GM19035 (cell line): ENCODE results near the gene TCTN1.
"Not testable (repeated sequence)": the region's sequence is repeated elsewhere in the genome, so short reads cannot be mapped to it uniquely, and the experiment has no call there.

Source experiments
- ATAC-seq: cut with Tn5 transposase; IDR thresholded peaks from one replicate; pipeline ENCODE4 v1.9.1; 2021; ENCODE audit not compliant: unreplicated experiment

The TCTN1 gene

GRCh38 chr12:110637869-110638441 lies 24.0 kb downstream of the TCTN1 start:
- no peak for ATAC-seq

GRCh38 chr12:110638796-110639195 lies 24.9 kb downstream of the TCTN1 start:
- ATAC-seq: no peak

GRCh38 chr12:110639336-110640141 lies 25.6 kb downstream of the TCTN1 start:
- ATAC-seq: no peak

DNA sequence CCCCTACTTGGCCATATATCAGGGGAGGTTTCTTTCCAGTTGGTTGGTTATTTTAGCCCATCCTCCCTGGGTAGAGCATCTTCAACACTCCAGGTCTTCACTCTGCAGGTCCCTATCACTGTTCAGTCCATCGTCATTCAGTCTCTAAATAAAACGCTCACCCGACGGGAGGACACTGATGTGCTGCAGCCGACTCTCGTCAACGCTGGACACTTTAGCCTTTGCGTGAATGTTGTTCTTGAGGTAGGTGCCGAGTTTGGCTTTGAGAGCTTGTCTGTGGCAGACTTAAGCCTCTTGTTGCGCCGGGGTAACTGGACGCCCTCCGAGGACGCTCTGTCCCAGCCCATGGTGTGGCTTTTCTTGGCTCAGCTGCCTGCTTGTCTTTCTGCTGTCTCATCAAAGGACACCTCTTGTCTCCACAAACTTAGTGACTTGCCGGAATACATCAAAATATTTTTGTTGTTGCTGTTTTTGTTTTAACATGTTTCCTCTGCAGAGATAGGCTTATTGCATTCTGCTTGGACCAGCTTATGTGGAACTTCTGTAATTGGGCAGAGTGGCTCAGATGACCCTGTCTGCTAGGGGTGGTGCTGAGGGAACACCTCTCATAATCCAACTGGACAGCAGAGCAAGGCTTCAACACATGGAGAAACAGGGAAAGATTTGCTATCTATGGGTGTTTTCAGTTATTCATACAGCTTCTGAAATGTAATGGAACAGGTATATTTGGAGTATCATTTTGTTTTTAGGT lies 26.5 kb downstream of the TCTN1 start:
- ATAC-seq: no peak

DNA sequence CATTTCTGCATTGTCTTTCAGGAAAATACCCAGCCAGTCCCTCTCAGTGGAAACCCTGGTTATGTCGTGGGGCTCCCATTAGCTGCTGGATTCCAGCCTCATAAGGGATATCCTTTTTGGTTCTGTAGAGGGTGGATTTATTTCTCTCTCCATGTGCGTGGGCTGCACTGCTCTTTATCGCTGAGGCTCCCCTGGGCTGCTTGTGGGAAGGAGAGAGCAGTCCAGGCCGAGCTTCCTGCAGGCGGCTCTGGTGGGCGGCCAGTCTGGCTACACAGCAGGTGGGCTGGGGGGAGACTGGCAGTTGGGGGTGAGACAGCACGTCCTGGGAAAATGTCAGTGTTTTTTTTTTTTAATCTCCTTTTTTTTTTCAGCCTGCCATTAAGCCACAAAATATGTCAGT lies 27.6 kb downstream of the TCTN1 start:
- ATAC-seq: no peak

DNA sequence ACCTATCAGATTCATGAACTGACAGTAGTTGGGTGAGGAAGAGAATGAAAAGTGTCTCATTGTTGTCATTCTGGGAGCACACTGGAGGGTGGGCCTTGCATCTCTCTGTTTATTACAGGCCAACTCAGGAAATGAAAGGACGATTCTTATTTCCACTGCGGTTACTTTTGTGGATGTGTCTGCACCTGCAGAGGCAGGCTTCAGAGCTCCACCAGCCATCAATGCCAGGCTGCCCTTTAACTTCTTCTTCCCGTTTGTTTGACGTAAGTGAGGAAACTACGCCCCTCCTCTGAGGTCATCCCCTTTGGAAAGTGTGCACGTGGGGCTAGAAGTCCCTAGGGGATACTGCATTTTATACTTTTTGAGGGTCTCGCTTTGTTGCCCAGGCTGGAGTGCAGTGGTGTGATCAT lies 33.7 kb downstream of the TCTN1 start:
- no peak for ATAC-seq

DNA sequence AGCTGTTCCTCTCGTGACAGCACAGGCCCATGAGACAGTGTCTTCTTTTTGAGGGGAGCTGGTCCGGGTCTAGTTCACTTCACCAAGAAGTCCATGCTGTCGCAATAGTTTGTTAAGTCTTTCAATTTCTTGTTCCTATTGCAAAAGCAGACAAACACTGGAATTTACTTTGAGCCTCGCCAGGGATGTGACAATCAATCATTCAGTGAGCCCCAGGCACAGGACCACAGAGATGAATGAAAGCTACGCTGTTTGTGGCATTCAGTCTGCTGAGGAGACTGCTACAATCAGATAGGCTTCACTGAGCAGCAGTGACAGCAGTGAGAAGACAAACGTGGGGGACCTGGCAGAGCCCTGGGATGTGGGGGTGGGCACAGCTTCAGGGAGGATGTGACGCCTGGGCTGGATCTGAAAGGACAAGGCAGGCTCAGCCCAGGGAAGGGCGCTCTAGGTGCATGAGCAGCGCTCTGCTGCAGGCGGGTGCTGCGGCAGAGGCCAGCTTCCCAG lies 35.5 kb downstream of the TCTN1 start:
- ATAC-seq: no peak

DNA sequence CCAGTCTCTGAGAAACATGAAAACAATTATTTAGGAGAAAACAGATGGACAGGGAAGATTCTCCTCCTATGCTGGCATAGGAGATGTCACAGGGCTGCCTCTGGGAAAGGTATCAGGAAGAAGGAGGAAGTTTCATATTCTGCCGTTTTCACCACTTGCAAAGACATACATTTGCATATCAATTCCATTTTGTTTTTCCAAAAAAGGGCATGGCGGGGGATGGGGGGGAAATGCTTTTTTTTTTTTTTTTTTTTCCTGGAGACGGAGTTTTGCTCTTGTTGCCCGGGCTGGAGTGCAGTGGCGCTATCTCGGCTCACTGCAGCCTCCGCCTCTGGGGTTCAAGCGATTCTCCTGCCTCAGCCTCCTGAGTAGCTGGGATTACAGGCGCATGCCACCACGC lies 40.3 kb downstream of the TCTN1 start:
- ATAC-seq: not testable (repeated sequence)

- ATAC-seq: no peak
These were observed 42.2 kb downstream of the TCTN1 start for GRCh38 chr12:110656071-110656655.

GRCh38 chr12:110657747-110658146 lies 43.8 kb downstream of the TCTN1 start:
- no peak for ATAC-seq

DNA sequence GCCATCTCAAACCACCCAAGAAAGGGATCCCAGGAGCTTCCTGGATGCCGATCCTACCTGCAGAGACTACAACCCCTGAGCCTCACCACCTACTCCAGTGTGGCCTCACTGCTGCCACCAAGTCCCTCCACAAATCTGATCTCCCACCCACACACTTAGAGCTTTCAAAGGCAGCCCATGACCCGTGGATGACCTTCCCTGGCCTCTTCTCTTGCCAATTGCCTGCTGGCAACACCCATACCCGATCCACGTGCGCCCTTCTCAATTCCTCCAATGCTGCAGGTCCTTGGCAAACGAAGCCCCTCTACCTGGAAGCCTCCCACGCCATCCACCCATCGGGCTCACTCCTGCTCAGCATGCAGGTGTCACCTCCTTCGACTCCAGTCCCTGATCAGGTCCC lies 44.3 kb downstream of the TCTN1 start:
- ATAC-seq: no peak

- ATAC-seq: no peak
These were observed 44.9 kb downstream of the TCTN1 start for GRCh38 chr12:110658878-110659277.

GRCh38 chr12:110661337-110661972 lies 47.5 kb downstream of the TCTN1 start:
- ATAC-seq: peak; percentile 90

DNA sequence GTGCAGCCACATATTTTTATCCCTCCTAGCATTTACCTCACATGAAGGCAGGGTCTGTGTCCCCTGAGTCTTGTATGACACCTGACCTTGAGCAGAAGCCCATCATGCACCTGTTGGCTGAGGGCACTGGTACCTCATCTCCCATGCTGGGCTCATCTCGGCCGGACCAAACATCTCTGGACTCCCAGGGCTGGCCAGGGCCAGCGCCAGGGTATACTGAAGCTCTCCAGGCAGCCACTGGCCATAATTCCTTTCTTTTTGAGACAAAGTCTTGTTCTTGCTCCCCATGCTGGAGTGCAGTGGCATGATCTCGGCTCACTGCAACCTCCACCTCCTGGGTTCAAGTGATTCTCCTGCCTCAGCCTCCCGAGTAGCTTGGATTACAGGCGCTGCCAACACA lies 53.0 kb downstream of the TCTN1 start:
- no peak for ATAC-seq

DNA sequence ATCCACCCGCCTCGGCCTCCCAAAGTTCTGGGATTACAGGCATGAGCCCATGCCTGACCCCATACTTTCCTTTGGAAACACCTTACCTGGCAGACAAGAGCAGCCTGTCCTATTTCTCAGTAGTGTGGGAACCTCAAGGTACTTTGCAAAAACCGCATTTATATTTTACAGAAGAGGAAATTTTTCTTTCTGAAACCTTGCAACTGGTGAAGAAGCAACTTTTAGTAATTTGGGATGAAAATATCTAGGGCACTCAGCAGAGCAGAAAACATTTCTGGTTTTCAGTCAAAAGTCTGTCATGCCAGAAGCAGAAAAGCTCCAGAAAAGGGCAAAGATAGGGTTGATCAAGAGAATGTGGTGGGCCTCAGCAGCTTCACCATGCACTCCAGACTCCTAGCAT lies 53.7 kb downstream of the TCTN1 start:
- no peak for ATAC-seq

- ATAC-seq: peak; percentile 5
These were observed 54.7 kb downstream of the TCTN1 start for GRCh38 chr12:110668480-110669192.

- ATAC-seq: peak; percentile 33
These were observed 55.2 kb downstream of the TCTN1 start for GRCh38 chr12:110669193-110669502.

DNA sequence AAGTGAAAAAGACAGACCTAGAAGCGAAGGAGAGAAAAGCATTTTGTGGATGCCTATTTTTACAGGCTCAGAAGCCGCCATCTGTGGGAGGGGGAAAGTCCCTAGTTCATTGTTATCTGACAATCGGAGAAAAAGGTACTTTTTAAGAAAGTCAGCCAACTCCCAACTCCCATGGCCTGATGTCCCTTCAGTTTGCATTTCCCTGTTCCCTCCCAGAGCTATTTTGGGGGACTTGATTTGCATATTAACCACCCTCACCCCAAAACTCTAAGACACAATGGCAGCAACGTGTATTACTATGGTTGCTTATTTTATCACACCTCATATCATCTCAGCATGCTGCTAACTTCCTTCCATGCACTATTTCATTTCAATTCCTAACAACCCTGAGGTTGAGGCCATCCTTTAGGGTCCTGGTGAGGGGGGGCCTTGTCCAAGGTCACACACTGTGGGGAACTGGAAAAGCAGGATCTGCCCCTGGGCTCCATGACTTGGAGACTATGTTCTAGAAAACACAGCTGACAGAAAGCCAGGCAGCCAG lies 56.3 kb downstream of the TCTN1 start:
- peak; percentile 58 for ATAC-seq

GRCh38 chr12:110676171-110676570 lies 62.2 kb downstream of the TCTN1 start:
- no peak for ATAC-seq

DNA sequence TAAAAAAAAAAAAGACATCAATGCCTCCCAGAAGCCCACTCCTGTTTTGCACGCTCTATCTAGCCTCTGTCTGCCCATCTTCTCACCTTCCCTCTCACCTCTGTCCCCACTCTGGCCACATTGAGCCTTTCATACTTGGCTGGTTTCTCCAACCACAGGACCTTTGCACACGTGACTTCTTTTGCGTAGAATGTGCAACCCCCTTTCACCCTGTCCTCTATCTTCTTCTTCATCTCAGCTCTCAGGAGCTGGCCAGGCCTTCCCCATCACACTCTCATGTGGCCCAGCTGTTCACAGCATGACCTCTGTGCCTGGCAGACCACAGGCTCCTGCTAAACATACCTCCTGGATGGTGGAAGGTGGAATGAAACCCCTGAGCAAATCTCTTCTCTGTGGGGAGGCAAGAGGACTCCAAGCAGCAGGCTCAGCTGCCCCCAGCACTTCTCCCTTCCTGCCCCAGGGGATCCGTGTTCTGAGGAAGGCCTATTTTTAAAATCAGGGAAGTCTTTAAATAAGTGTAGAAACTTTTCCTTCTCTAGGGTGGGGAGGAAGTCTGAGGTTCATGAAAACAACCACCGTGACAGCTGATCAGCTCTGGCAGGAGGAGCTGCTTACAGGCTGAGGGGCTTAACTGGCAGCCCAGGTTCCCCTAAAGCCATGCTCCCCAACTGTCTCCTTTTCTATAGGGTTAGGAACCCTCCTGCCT lies 63.4 kb downstream of the TCTN1 start:
- peak; percentile 67 for ATAC-seq
